ENCODE measurements around the gene GGN. TPM values are rescaled to one million over a fixed set of nuclear protein-coding genes. Genes with fewer than 3 reads are reported as not detected.
A peak's percentile ranks its signal among the peaks of the same experiment; 100 is the strongest.

The GGN gene
- total RNA-seq, 1 donor from 2014 or later: 1.1 TPM

DNA sequence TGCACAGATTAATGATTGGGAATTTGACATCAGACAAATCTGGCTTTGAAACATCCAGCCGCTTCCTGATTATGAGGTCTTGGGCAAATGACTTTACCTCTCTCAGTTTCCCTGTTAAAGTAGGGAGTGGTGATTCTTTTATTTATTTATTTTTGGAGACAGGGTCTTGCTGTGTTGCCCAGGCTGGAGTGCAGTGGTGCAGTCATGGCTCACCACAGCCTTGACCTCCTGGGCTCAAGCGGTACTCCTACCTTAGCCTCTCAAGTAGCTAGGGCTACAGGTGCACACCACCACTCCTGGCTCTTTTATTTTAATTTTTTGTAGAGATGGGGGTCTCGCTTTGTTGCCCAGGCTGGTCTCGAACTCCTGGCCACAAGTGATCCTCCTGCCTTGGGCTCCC lies 10.8 kb downstream of the GGN start:
- Mint-ChIP-seq H3K4me3 (peak overlapping the region; percentile 99), H3K9me3 (no peaks in the 10 kb centered on the region), H3K27me3 (no peaks in the 10 kb centered on the region), H3K27ac (no peak overlapping the region), H3K36me3 (peaks cover 13% of the 10 kb centered on the region), H3K4me1 (ENCODE audit: unreplicated experiment) (peaks cover 19% of the 10 kb centered on the region)
- DNase-seq (ENCODE audit: extremely low spot score, unreplicated experiment): no peak
- TF ChIP-seq, protein P1, sequence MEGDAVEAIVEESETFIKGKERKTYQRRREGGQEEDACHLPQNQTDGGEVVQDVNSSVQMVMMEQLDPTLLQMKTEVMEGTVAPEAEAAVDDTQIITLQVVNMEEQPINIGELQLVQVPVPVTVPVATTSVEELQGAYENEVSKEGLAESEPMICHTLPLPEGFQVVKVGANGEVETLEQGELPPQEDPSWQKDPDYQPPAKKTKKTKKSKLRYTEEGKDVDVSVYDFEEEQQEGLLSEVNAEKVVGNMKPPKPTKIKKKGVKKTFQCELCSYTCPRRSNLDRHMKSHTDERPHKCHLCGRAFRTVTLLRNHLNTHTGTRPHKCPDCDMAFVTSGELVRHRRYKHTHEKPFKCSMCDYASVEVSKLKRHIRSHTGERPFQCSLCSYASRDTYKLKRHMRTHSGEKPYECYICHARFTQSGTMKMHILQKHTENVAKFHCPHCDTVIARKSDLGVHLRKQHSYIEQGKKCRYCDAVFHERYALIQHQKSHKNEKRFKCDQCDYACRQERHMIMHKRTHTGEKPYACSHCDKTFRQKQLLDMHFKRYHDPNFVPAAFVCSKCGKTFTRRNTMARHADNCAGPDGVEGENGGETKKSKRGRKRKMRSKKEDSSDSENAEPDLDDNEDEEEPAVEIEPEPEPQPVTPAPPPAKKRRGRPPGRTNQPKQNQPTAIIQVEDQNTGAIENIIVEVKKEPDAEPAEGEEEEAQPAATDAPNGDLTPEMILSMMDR (conservative IDR thresholded peaks at IDR 0.05): no peak

- H3K27me3 Mint-ChIP-seq: peaks cover 3% of the 10 kb centered on the region
- DNase-seq (ENCODE audit: extremely low spot score, unreplicated experiment): no peak
- peak overlapping the region; percentile 98 for H3K27ac Mint-ChIP-seq
- H3K4me1 Mint-ChIP-seq (ENCODE audit: unreplicated experiment): peaks cover 19% of the 10 kb centered on the region
- no peaks in the 10 kb centered on the region for H3K9me3 Mint-ChIP-seq
- peaks cover 8% of the 10 kb centered on the region for H3K36me3 Mint-ChIP-seq
- TF ChIP-seq, protein P1 (conservative IDR thresholded peaks at IDR 0.05): no peak
- peak overlapping the region; percentile 99 for H3K4me3 Mint-ChIP-seq
Observed at GRCh38 chr19:38376576-38376975, 11.3 kb downstream of the GGN start.

GRCh38 chr19:38375748-38376147 lies 12.1 kb downstream of the GGN start:
- peaks cover 8% of the 10 kb centered on the region for H3K27me3 Mint-ChIP-seq
- peaks cover 7% of the 10 kb centered on the region for H3K36me3 Mint-ChIP-seq
- H3K9me3 Mint-ChIP-seq: no peaks in the 10 kb centered on the region
- H3K4me1 Mint-ChIP-seq (ENCODE audit: unreplicated experiment): peaks cover 19% of the 10 kb centered on the region
- H3K4me3 Mint-ChIP-seq: peak overlapping the region; percentile 99
- DNase-seq (ENCODE audit: extremely low spot score, unreplicated experiment): no peak
- TF ChIP-seq, protein P1 (conservative IDR thresholded peaks at IDR 0.05): no peak
- peak overlapping the region; percentile 98 for H3K27ac Mint-ChIP-seq

DNA sequence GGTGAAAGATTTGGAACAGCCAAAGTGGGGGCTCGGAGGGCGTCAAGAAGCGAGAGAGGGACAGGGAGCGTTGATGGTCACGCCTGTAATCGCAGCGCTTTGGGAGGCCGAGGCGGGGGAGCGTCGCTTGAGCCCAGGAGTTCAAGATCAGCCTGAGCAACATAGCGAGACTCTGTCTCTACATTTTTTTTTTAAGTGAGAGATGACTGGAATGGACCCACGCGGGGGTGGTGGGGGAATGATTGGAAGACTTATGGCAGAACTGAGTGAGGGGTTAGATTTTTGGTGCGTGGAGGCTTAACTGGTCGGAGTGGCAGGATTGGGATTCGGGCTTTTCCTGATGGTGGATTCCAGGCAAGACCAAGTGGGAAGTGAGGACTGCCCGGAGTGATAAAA lies 12.7 kb downstream of the GGN start:
- TF ChIP-seq, protein P1 (conservative IDR thresholded peaks at IDR 0.05): no peak
- Mint-ChIP-seq H3K36me3 (peaks cover 7% of the 10 kb centered on the region), H3K4me3 (peak overlapping the region; percentile 99), H3K9me3 (no peaks in the 10 kb centered on the region), H3K27ac (peak overlapping the region; percentile 98), H3K4me1 (ENCODE audit: unreplicated experiment) (peaks cover 19% of the 10 kb centered on the region), H3K27me3 (peaks cover 14% of the 10 kb centered on the region)
- DNase-seq (ENCODE audit: extremely low spot score, unreplicated experiment): no peak

DNA sequence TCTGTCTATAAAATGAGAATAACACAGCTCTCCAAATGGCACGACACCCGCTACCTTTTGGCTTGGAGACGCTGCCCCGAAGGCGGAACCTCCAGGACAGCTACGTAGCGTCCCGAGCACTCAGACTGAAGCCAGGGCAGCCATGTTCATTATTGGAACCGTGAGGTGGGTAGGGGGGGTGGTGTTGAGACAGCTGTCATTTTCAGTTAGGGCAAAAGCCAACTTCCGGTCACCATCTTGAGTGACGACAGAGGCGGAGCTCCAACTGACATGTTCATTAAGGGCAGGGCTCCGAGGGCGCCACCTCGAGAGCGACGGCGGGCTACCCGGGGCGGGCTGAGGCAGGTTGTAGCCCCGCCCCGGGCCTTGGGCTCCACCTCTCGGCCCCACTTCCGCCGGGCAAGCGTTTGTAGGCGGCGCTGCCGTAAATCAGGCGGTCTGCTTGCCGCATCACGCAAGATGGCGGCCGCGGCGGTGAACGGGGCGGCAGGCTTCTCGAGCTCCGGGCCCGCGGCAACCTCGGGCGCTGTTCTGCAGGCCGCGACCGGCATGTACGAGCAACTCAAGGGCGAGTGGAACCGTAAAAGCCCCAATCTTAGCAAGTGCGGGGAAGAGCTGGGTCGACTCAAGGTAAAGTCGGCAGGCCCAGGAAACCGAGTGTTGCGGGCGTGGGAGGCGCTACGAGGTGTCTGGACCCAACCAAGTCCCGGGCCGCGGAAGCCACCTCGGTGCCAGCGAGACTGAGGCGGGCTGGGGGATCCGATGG lies 13.3 kb downstream of the GGN start, which contains the start of gene PSMD8:
Gene PSMD8, plus strand, starts transcription at position 240 of the 766 bp plus-strand sequence. Its CDS starts 31 bp downstream, at position 271.
- TF ChIP-seq, protein P1 (conservative IDR thresholded peaks at IDR 0.05): peak; percentile 16
- Mint-ChIP-seq H3K4me1 (ENCODE audit: unreplicated experiment) (peaks cover 19% of the 10 kb centered on the region), H3K9me3 (no peaks in the 10 kb centered on the region), H3K27ac (peak within 1 kb of the TSS; percentile 98), H3K27me3 (peaks cover 17% of the 10 kb centered on the region), H3K4me3 (peak within 1 kb of the TSS; percentile 99), H3K36me3 (peaks cover 5% of the 10 kb centered on the region)
- DNase-seq (ENCODE audit: extremely low spot score, unreplicated experiment): peak; percentile 97
